Hematopoietic multipotent progenitor cell treated with erythropoietin and hydrocortisone succinate and interleukin-3 and kit ligand, for 6 days (in vitro differentiated cells): ENCODE measurements around the gene STON1.
"Not testable (repeated sequence)": the region's sequence is repeated elsewhere in the genome, so short reads cannot be mapped to it uniquely, and the experiment has no call there.

Experiments
- DNase-seq: peaks from one replicate; pipeline ENCODE4 v3.0.0-alpha.2; 2015

STON1 gene, protein sequence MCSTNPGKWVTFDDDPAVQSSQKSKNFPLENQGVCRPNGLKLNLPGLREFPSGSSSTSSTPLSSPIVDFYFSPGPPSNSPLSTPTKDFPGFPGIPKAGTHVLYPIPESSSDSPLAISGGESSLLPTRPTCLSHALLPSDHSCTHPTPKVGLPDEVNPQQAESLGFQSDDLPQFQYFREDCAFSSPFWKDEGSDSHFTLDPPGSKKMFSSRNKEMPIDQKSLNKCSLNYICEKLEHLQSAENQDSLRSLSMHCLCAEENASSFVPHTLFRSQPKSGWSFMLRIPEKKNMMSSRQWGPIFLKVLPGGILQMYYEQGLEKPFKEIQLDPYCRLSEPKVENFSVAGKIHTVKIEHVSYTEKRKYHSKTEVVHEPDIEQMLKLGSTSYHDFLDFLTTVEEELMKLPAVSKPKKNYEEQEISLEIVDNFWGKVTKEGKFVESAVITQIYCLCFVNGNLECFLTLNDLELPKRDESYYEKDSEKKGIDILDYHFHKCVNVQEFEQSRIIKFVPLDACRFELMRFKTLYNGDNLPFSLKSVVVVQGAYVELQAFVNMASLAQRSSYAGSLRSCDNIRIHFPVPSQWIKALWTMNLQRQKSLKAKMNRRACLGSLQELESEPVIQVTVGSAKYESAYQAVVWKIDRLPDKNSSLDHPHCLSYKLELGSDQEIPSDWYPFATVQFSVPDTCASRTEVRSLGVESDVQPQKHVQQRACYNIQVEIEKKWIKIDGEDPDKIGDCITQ

GRCh38 chr2:48530033-48530811, at the start of gene STON1:
Gene STON1 (plus strand): TSS chr2:48530154. CDS start chr2:48580634, 50,480 bp downstream.
- peak; percentile 44 for DNase-seq

GRCh38 chr2:48480526-48480925, 49.4 kb upstream of the STON1 start:
- no peak for DNase-seq

- DNase-seq = no peak
Observed at GRCh38 chr2:48482313-48482712, 47.6 kb upstream of the STON1 start.

DNA sequence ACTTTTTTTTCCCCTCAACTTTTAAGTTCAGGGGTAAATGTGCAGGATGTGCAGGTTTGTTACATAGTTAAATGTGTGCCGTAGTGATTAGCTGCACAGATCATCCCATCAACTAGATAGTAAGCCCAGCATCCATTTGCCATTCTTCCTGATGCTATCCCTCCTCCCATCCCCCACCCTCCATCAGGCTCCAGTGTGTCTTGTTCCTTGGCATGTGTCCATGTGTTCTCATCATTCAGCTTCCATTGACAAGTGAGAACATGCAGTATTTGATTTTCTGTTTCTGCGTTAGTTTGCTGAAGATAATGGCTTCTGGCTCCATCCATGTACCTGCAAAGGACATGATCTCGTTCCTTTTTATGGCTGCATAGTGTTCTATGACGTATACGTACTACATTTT, 47.2 kb upstream of the STON1 start:
- DNase-seq = no peak

- DNase-seq = no peak
Observed at GRCh38 chr2:48483506-48483905, 46.4 kb upstream of the STON1 start.

DNA sequence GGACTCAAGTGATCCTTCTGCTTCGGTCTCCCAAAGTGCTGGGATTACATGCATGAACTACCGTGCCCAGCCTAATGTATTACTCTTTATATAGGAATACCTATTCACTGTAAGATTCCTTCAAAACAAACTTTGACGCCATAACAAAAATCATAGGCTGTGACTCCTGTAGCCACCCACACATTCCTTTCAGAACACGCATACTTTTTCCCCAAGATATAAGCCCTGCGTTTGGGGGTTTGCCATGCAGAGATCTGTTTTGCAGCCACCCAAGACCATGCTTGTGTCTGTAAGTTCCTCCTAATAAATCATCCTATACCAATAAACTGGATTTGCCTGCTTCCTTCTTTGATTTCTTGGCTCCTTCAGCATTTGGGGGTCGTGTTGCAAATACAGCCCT, 46.0 kb upstream of the STON1 start:
- DNase-seq = no peak

DNA sequence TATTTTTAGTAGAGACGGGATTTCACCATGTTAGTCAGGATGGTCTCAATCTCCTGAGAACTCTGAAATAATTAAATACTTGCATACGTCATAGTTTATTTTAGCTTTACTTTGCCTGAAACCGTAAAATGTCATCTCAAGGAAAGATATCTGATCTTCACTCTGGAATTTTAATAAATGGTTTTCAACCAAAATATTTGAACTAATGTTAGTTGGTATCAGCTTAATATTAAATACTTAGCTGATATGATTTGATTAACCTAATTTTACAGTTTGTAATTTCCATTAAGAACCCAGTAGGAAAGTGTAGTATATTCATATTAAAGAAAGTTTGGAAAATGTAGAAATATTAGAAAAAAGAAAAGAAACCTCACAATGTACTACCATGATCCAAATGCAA, 41.4 kb upstream of the STON1 start:
- no peak for DNase-seq

- DNase-seq = no peak
Observed at GRCh38 chr2:48496849-48497248, 33.1 kb upstream of the STON1 start.

DNA sequence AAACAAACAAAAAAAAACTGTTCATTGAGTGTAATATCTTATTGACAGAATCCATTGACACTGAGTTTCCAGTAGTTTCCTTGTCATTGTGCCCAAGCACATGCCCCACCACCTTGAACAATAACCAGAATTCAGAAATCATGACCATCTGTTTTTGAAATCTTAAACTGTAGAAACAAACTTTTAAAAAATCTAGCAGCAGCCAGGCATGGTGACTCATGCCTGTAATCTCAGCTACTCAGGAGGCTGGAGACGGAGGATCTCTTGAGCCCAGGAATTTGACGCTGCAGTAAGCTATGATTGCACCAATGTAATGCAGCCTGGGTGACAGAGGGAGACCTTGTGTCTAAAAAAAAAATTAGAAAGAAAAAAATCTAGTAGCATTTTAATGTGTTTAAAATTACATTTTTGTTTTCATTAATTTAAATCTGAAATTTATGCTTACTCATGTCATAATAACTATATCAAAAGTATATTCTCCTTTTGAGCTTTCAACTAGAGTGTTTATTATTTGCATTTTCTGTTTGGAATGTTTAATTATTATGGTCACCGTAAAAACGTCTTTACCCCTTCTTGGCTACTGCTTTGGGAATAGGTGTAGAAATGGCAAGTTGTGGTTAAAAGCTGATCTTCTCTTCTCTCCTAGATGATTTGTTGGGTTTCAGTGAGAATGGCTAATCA, 25.2 kb upstream of the STON1 start:
- DNase-seq = no peak

- DNase-seq = no peak
Observed at GRCh38 chr2:48507111-48507510, 22.8 kb upstream of the STON1 start.

- peak; percentile 66 for DNase-seq
Observed at GRCh38 chr2:48508461-48509124, 21.4 kb upstream of the STON1 start.

DNA sequence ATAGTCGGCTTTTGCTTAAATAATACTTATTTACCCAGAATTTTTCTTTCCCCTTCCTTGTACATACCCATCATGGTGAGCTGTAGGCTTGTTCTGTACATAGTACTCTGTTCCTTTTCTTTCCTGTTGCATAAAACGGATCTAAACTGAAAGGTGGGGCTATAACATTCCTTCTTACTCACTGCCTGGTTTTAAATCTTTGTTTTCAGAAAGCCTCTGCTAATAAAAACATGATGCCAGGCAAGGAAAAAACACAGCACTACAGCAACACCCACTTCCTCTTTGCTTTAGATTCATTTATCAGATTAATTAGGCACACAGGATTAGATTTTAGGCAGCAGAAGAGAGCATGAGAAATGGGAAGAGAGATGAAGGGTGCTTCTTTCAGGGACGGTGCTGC, 19.6 kb upstream of the STON1 start:
- peak; percentile 32 for DNase-seq

- DNase-seq = no peak
Observed at GRCh38 chr2:48511849-48512470, 18.0 kb upstream of the STON1 start.

- DNase-seq = no peak
Observed at GRCh38 chr2:48512571-48512970, 17.4 kb upstream of the STON1 start.

DNA sequence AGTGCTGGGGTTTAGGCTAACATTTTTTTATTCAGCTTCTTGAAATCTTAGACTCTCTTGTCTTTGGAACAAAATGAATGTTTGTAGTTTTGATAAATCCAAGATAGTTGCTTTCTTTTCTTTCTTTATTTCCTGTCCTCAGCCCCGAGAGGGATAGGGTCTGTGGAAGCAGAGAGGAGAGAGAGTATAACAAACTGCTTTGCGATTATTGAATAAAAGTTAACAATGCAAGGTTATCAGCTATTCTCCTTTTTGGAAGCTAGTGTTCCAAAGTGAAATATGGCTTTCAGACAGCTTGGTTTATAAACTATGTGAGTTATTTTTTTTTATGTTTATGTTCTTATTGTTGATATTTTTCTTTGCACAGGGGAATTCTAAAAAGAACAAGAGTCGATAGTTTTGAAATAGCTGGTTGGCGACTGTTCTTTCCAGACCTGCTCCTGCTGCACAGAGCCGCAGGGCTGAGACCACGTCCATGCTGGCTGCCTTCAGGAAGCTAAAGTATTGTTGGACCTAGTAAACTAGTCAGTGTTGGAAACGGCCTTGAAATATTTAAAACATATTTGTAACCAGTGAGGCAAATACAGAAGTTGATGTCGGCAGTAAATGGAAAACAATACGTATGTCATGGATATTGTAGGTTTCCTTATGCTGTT, 15.5 kb upstream of the STON1 start:
- no peak for DNase-seq

DNA sequence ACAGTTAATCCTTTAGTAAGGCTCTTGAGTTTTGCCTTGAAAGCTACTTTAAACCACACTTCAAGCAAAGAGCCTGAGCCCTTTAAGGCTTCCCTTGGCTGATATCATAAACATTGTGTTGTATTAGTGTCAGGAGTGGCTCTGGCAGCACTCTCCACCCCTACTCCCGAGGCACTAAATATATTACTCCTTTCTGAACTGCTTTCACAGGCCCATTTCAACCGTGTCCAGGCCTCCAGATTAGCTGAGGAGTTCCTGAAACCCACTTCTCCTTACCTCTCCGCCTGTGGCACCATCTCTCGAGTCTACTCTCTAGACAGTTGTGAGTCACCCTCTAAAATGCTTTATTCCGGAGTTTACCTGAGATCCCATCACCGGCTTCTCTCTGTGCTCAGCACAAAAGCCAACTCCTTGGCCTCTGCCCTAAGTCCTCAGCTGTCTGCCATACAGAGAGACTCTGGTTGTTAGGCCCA, 14.4 kb upstream of the STON1 start:
- no peak for DNase-seq

DNA sequence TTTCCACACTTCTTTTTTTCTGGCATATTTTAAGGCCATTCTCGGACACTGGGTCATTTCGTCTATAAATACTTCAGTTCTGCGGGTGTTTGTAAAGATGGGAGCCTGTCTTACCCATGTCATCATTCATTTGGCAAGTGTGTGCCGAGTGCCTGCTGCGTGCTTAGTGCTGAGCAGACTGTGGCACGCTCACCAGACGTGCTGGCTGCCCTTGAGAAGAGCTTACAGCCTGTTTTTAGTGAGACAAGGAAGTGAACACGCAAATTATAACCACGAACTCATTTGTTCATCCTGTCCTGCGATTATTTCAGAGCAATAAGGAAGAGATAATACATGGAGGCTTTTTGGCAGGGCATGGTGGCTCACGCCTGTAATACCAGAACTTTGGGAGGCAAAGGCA, 10.4 kb upstream of the STON1 start:
- DNase-seq = no peak

GRCh38 chr2:48524756-48525155, 5.2 kb upstream of the STON1 start:
- not testable (repeated sequence) for DNase-seq

DNA sequence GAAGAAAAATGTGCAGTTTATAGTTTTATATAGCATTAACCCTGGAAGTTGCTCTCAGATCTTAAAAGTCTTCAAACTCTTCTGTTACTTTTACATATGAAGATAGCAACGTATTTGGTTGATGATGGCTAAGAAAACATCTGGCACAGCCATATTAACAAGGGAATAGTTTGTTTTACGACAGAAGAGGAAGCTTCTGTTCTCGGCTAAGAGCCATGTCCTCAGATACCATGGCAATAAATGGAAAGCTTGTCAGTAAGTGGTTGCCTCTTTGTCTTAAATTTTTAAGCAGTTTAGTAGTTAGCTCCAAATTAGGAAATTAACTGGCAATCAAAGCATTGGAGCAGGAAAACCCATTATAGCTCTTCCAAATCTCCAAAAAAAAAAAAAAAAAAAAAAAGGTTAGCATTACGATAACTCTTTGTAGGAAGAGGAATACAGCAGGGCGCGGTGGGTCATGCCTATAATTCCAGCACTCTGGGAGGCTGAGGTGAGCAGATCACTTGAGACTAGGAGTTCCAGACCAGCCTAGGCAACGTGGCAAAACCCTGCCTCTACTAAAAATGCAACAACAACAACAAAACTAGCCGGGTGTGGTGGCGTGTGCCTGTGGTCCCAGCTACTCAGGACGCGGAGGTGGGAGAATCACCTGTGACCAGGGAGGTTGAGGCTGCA, 4.5 kb upstream of the STON1 start:
- DNase-seq = no peak

DNA sequence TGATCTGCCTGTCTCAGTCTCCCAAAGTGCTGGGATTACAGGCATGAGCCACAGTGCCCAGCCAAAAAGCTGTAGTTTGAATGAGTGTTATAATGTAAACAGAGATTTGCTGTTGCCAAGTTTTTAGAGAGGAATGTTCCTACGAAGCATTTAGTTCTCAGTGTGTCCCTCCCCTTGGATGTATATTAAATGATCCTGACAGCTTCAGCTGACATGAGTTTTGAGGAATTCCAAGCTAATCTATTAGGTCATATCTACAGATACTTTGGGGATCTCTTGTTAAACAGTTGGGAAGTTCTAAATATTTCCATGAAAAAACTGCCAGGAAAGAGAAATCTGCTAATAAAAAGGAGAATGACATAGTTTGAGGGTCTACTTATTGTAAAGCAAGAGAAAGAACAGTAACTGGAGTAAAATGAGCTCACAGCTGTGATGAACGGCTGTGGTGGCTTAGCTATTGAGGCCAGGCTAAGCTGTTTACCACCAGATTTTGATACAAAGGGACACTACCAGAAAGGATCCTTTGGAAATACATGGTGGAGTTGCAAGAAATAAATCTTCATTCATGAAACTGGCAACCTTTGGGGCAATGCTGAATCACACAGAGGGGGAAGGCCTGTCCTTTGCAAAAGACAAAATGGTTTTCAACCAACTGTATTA, 2.6 kb upstream of the STON1 start:
- DNase-seq = no peak
